Retinal pigment epithelial cell (primary cell): ENCODE results near the gene SUMO3.

Experiments used
- DNase-seq: peaks from one replicate; pipeline ENCODE4 v3.0.0-alpha.2; 2010; ENCODE audit warnings: low read depth
- H3K4me3 ChIP-seq: 2 replicates; pipeline ENCODE4 v1.5.1; 2011; ENCODE audit warnings: mild to moderate bottlenecking, low read length, control low read depth, moderate library complexity
- CTCF ChIP-seq: conservative IDR thresholded peaks from 2 replicates; pipeline ENCODE4 v1.5.1; 2011; ENCODE audit warnings: low read depth, low read length, control low read depth, inconsistent platforms

Gene SUMO3

DNA sequence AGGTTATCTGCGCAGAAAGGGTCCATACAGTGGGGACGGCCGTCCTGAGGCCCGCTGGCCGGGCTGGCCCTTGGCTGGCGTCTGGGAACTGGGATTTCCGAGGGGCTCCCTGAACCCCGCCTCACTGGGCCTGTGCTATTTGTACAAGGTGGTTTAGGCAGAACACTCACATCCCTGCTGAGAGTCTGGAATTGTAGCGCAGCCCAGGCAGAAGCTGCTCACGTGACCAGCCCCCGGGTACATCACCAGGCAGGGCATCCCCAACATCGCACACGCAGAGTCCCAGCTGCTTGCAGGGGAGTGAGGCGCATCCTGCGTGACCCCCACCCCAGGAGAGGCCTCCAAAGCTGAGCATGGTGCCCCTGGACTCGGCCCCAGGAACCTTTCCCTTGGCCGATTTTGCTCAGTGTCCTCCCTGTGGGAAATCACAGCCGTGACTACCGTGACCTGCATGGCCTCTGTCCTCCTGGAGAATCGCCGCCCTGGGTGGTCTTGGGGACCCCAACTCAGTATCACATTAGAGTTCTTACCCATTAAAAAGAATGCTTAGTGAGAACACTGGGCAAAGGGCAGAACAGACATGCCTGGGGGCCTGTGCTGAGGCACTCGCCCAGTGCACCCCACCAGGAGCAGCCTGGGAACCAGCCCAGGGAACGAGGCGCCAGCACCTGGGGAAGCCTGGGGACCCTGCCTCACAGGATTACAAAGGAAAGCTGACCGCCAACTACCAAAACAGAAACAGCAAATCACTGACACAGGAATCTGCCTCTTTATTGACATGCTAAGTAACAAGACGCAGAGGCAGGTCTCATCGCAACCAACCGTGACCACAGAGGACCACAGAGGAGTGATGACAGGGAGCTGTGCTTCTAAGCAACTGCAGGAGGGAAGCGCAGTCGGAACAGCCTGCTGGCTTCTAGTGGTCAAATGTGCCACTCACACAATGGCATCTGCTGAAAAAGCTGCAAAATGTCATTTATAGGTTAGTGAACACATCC, 49.7 kb downstream of the SUMO3 start:
- no peak for DNase-seq
- TF ChIP-seq CTCF, result no peak
- no peak overlapping the region for H3K4me3 ChIP-seq

- TF ChIP-seq CTCF, result no peak
- DNase-seq, result no peak
- no peak overlapping the region for H3K4me3 ChIP-seq
Observed at GRCh38 chr21:44766818-44767354, 51.0 kb downstream of the SUMO3 start.

- no peak overlapping the region for H3K4me3 ChIP-seq
- no peak for TF ChIP-seq CTCF
- DNase-seq, result no peak
Observed at GRCh38 chr21:44766014-44766817, 51.6 kb downstream of the SUMO3 start.

- H3K4me3 ChIP-seq, result no peak overlapping the region
- DNase-seq, result no peak
- TF ChIP-seq CTCF, result no peak
Observed at GRCh38 chr21:44765231-44766013, 52.4 kb downstream of the SUMO3 start.

- no peak for DNase-seq
- TF ChIP-seq CTCF, result no peak
- no peak overlapping the region for H3K4me3 ChIP-seq
Observed at GRCh38 chr21:44764319-44765230, 53.3 kb downstream of the SUMO3 start.
